ENCODE measurements around the gene SMAD4.

DNA sequence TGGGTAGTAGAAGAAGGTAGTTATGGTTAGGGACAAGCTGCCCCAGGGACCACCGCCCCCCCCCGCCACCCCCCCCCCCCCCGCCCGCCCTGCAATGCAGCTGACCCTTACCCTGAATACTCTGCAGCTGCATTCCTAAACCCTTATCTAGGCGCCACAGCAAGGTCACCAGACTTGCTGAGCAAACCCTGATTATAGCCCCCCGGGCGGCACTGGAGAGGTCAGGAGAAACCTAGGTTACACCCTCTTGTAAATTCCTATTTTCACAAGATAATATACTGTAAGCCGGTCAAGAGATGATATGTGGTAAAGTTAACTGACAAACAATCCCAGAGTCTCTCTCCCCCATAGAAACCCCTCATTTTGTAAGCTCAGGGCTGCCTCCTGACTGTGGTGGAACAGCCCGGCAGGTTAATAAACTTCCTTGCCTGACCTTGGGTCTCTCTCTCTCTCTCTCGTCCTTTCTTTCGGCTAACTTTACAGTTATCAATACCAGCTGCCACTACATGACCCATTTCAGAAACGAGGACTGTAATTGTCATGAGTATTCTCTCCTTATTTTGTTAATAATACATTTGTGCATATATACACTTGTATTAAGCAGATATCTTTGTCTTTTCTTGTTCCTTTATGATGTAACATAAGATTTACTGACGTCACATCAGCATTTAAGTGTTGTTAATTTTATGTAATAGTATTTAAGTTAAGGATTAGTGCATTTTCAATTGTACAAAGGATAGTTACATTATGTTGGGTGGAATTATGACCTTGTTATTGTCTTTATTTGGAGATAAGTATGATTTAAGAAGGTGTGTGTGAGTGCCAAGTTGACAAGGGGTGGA, 22.8 kb upstream of the SMAD4 start:
- TF ChIP-seq, protein P1, sequence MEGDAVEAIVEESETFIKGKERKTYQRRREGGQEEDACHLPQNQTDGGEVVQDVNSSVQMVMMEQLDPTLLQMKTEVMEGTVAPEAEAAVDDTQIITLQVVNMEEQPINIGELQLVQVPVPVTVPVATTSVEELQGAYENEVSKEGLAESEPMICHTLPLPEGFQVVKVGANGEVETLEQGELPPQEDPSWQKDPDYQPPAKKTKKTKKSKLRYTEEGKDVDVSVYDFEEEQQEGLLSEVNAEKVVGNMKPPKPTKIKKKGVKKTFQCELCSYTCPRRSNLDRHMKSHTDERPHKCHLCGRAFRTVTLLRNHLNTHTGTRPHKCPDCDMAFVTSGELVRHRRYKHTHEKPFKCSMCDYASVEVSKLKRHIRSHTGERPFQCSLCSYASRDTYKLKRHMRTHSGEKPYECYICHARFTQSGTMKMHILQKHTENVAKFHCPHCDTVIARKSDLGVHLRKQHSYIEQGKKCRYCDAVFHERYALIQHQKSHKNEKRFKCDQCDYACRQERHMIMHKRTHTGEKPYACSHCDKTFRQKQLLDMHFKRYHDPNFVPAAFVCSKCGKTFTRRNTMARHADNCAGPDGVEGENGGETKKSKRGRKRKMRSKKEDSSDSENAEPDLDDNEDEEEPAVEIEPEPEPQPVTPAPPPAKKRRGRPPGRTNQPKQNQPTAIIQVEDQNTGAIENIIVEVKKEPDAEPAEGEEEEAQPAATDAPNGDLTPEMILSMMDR (IDR thresholded peaks at IDR 0.05 in 2 of 3, conservative IDR thresholded peaks at IDR 0.05 in 1 of 3; ENCODE audit: borderline replicate concordance in 1 of 3, insufficient read depth in 1 of 3, low read depth in 2 of 3, low read length in 2 of 3) = no peak
- TF ChIP-seq RAD21 (IDR thresholded peaks at IDR 0.05; ENCODE audit: low read depth) (no peak), EZH2 (IDR thresholded peaks at IDR 0.05) (no peak), ZBTB33 (IDR thresholded peaks at IDR 0.05; ENCODE audit: extremely low read depth, insufficient replicate concordance, low read length) (no peak), CEBPB (IDR thresholded peaks at IDR 0.05; ENCODE audit: low read depth) (no peak), POLR2A (IDR thresholded peaks at IDR 0.05; ENCODE audit: borderline replicate concordance, extremely low read depth, insufficient read depth, insufficient read length) (no peak), SP1 (IDR thresholded peaks at IDR 0.05; ENCODE audit: low read depth) (no peak), POLR2AphosphoS5 (IDR thresholded peaks at IDR 0.05; ENCODE audit: low read depth, low read length) (no peak), SIN3A (IDR thresholded peaks at IDR 0.05; ENCODE audit: low read depth) (no peak)
- TF ChIP-seq, protein P2, sequence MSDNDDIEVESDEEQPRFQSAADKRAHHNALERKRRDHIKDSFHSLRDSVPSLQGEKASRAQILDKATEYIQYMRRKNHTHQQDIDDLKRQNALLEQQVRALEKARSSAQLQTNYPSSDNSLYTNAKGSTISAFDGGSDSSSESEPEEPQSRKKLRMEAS (IDR thresholded peaks at IDR 0.05) = no peak

All from HCT116 (cell line).